OCI-LY3 (cell line): Measurements from ENCODE around the gene SPATC1L.

Experiments used
- H2AFZ ChIP-seq: fragments of 200-600, 300-600 bp; shearing (Covaris generic); 2 replicates; pipeline ENCODE4 v1.6.0; 2014; ENCODE audit warnings: antibody characterized with exemption, low read depth, low read length
- H3K27ac ChIP-seq: fragments of 200-600, 300-600 bp; sonication (generic); 2 replicates; pipeline ENCODE4 v1.5.1; 2014; ENCODE audit warnings: mild to moderate bottlenecking, low read length, moderate library complexity, mixed read lengths
- H3K27me3 ChIP-seq: fragments of 200-600, 300-600 bp; sonication (generic); 2 replicates; pipeline ENCODE4 v1.6.1; 2014; ENCODE audit warnings: low read depth, low read length, mixed read lengths
- H3K36me3 ChIP-seq: fragments of 200-600, 300-600 bp; sonication (generic); replicated peaks from 2 replicates; pipeline ENCODE3; 2014; ENCODE audit warnings: low read depth, low read length, mixed read lengths
- H3K4me1 ChIP-seq: fragments of 300-600, 200-600 bp; sonication (generic); 2 replicates; pipeline ENCODE4 v1.6.1; 2014; ENCODE audit warnings: low read length, mixed read lengths
- H3K4me2 ChIP-seq: fragments of 200-600, 300-600 bp; sonication (generic); 2 replicates; pipeline ENCODE4 v1.6.1; 2014; ENCODE audit warnings: low read length, mixed read lengths
- H3K4me3 ChIP-seq: fragments of 300-600, 200-600 bp; sonication (generic); 2 replicates; pipeline ENCODE4 v1.5.1; 2014; ENCODE audit warnings: antibody characterized with exemption, mild to moderate bottlenecking, low read length, moderate library complexity
- H3K79me2 ChIP-seq: fragments of 300-600, 200-600 bp; shearing (Covaris generic); 2 replicates; pipeline ENCODE4 v1.6.1; 2014; ENCODE audit warnings: mild to moderate bottlenecking, low read length, mixed read lengths
- H3K9ac ChIP-seq: fragments of 300-600, 200-600 bp; shearing (Covaris generic); 2 replicates; pipeline ENCODE4 v1.6.0; 2014; ENCODE audit warnings: mild to moderate bottlenecking, low read length, moderate library complexity
- H3K9me3 ChIP-seq: fragments of 200-600, 300-600 bp; shearing (Covaris generic); 2 replicates; pipeline ENCODE4 v1.6.1; 2014; ENCODE audit warnings: low read length, mixed read lengths; ENCODE audit not compliant: insufficient read depth
- H4K20me1 ChIP-seq: fragments of 200-600, 300-600 bp; sonication (generic); 2 replicates; pipeline ENCODE4 v1.6.1; 2016; ENCODE audit warnings: low read length, mixed read lengths; ENCODE audit not compliant: insufficient read depth
- CTCF ChIP-seq: fragments of 200-600, 300-600 bp; sonication (generic); IDR thresholded peaks from 2 replicates; pipeline ENCODE4 v1.5.1; 2014; ENCODE audit warnings: antibody characterized with exemption, low read length, low read depth
- EZH2phosphoT487 ChIP-seq: fragments of 200-600 bp; shearing (Covaris generic); IDR thresholded peaks from 2 replicates; pipeline ENCODE4 v1.6.1; 2018; ENCODE audit warnings: antibody characterized with exemption, mixed run types, low read depth

SPATC1L gene

DNA sequence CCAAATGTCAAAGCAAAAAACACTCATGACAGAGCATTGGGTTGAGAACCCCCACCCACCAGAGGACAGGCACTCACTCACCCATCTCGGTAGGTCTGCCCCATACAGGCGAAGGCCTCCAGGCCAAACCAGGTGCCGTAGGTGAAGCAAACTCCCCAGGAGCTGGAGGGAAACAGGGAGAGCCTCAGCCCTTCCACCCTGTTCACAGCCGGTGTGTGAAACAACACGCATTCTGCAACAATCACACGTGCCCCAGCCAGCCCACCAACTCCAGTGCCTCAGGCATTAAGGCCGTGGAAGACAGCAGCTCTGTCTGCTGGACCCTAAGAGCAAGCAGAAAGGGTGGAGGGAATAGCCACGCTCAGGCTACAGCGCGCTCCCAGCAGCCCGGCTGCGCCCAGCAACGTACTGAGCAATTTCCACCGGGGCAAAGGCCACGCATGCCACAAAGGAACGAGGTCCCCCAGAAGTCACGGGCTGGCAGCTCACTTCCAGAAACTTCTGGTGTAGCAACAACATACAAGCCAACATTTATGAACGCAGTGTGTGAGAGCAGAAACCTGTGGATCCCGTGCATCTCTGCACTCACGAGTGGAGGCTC, 11.4 kb upstream of the SPATC1L start:
- H3K79me2 ChIP-seq: no peaks in the 10 kb centered on the region; the same call in 1 of the 2 replicates
- no peaks in the 10 kb centered on the region for H3K27me3 ChIP-seq
- no peaks in the 10 kb centered on the region for H3K9me3 ChIP-seq
- no peak overlapping the region for H2AFZ ChIP-seq
- H3K36me3 ChIP-seq: peaks cover 46% of the 10 kb centered on the region
- no peaks in the 10 kb centered on the region for H4K20me1 ChIP-seq
- H3K4me1 ChIP-seq: no peaks in the 10 kb centered on the region
- no peak overlapping the region for H3K9ac ChIP-seq
- H3K27ac ChIP-seq: no peak overlapping the region
- H3K4me2 ChIP-seq: no peak overlapping the region
- TF ChIP-seq EZH2phosphoT487: no peak
- TF ChIP-seq CTCF: no peak
- no peak overlapping the region for H3K4me3 ChIP-seq

- Histone ChIP-seq H3K4me2 (no peak overlapping the region), H3K4me1 (no peaks in the 10 kb centered on the region), H2AFZ (no peak overlapping the region), H3K9me3 (no peaks in the 10 kb centered on the region), H3K79me2 (no peaks in the 10 kb centered on the region; the same call in 1 of the 2 replicates), H3K9ac (no peak overlapping the region), H3K27me3 (no peaks in the 10 kb centered on the region), H3K27ac (no peak overlapping the region), H3K4me3 (no peak overlapping the region), H3K36me3 (peaks cover 36% of the 10 kb centered on the region), H4K20me1 (no peaks in the 10 kb centered on the region)
- TF ChIP-seq CTCF (no peak), EZH2phosphoT487 (no peak)
These were observed 10.4 kb upstream of the SPATC1L start for GRCh38 chr21:46194374-46195334.

GRCh38 chr21:46193829-46194373, 9.6 kb upstream of the SPATC1L start:
- H3K27ac ChIP-seq: no peak overlapping the region
- H3K79me2 ChIP-seq: no peaks in the 10 kb centered on the region
- peaks cover 32% of the 10 kb centered on the region for H3K36me3 ChIP-seq
- H3K27me3 ChIP-seq: no peaks in the 10 kb centered on the region
- no peaks in the 10 kb centered on the region for H3K9me3 ChIP-seq
- no peaks in the 10 kb centered on the region for H3K4me1 ChIP-seq
- H2AFZ ChIP-seq: no peak overlapping the region
- no peaks in the 10 kb centered on the region for H4K20me1 ChIP-seq
- no peak overlapping the region for H3K4me2 ChIP-seq
- no peak overlapping the region for H3K4me3 ChIP-seq
- TF ChIP-seq CTCF (no peak), EZH2phosphoT487 (no peak)
- H3K9ac ChIP-seq: no peak overlapping the region
